Mesodermal cell (in vitro differentiated cells): ENCODE results near the gene TSKS. TPM values are rescaled to one million over a fixed set of nuclear protein-coding genes. Genes with fewer than 3 reads are reported as not detected.
A peak's percentile ranks its signal among the peaks of the same experiment; 100 is the strongest.

Experiments
- H3K27ac ChIP-seq: 2 replicates; pipeline ENCODE4 v1.7.0; 2013; ENCODE audit warnings: mild to moderate bottlenecking, low read depth, low read length, moderate library complexity; ENCODE audit not compliant: severe bottlenecking
- H3K36me3 ChIP-seq: 2 replicates; pipeline ENCODE4 v1.7.1; 2013; ENCODE audit warnings: mild to moderate bottlenecking, low read length, moderate library complexity; ENCODE audit not compliant: control insufficient read depth, insufficient read depth
- H3K4me1 ChIP-seq: one replicate; pipeline ENCODE4 v1.7.1; 2013; ENCODE audit warnings: mild to moderate bottlenecking, low read length; ENCODE audit not compliant: insufficient read depth, control insufficient read depth, poor library complexity, severe bottlenecking
- H3K4me3 ChIP-seq: 2 replicates; pipeline ENCODE4 v1.7.0; 2013; ENCODE audit warnings: low read length, control low read depth, mild to moderate bottlenecking; ENCODE audit not compliant: insufficient read depth, poor library complexity, severe bottlenecking; ENCODE audit errors: extremely low read depth
- H3K9me3 ChIP-seq: 2 replicates; pipeline ENCODE4 v1.7.1; 2013; ENCODE audit warnings: mild to moderate bottlenecking, low read length, moderate library complexity; ENCODE audit not compliant: control insufficient read depth
- WGBS, 2 experiments: methylation state at CpG; one replicate each; pipeline ENCODE4 v1.1.5; 2013; ENCODE audit warnings: missing lambda C conversion rate in 2 of 2; ENCODE audit not compliant: insufficient coverage in 2 of 2; 5-methylcytosine and 5-hydroxymethylcytosine counted together
- polyA plus RNA-seq, 2 experiments: library from polyadenylated mRNA; stranded (reverse); fragments of 50-300 nt; gene quantifications; one replicate each; pipeline ENCODE4 v1.2.3, GENCODE V29; 2013

The TSKS gene, protein sequence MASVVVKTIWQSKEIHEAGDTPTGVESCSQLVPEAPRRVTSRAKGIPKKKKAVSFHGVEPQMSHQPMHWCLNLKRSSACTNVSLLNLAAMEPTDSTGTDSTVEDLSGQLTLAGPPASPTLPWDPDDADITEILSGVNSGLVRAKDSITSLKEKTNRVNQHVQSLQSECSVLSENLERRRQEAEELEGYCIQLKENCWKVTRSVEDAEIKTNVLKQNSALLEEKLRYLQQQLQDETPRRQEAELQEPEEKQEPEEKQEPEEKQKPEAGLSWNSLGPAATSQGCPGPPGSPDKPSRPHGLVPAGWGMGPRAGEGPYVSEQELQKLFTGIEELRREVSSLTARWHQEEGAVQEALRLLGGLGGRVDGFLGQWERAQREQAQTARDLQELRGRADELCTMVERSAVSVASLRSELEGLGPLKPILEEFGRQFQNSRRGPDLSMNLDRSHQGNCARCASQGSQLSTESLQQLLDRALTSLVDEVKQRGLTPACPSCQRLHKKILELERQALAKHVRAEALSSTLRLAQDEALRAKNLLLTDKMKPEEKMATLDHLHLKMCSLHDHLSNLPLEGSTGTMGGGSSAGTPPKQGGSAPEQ
- polyA plus RNA-seq (2013, experiment 1 of 2), result not detected
- not detected for polyA plus RNA-seq (2013, experiment 2 of 2)

DNA sequence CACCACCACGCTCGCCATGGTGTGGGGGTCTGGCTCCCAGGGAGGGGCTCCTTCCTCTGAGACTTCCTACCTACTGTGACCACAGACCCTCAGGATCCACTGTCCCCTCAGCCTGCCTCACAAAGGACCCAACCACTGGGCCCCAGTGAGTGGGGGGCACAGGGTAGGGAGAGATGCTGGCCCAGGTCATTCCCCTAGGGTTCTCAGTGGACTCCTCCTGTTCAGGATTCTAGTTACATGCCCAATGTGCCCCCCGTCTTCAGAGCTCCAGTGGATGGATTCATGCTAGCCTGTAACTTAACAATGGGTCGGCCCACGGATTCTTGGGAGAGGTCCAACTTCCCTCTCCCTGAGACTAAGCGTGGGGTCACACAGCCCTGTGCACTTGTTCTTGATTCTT, at the start of gene TSKS:
TSKS (minus strand) TSS at position 77 of the 400 bp plus-strand sequence; CDS start at position 18, 59 bp downstream.
- peaks cover 27% of the 10 kb centered on the region for H3K4me1 ChIP-seq
- WGBS, 2 experiments, result 94 to 100% methylated on average over 4 to 6 of the region's 6 CpGs
- H3K9me3 ChIP-seq, result no peaks in the 10 kb centered on the region
- no peaks in the 10 kb centered on the region for H3K36me3 ChIP-seq
- H3K27ac ChIP-seq, result no peak within 1 kb of the TSS
- H3K4me3 ChIP-seq, result no peak within 1 kb of the TSS

DNA sequence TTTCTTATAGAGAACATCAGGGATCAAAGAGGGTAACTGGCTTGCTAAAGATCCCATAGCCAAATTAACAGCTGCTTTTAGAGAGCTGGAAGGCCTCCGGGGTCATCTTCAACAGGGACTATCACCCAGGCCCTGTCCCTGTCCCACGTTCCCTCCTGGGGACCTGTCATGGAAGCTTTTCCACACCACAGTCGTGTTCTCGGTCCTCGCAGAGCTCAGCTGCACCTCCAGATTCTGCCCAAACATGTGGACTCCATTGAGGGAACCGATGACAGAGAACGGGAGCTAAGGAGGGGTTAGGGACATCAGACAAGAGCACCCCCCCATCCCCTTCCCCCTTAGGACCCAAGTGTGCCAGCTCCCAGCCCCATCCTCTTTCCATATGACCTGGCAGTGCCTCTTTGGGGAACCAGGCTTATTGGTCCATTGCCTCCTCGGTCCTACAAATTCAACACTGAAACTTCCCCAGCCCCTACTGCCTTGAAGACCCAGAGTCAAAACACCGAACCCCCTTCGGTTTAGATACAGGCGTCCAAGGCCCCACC, 49.4 kb upstream of the TSKS start:
- no peaks in the 10 kb centered on the region for H3K4me1 ChIP-seq
- no peaks in the 10 kb centered on the region for H3K9me3 ChIP-seq
- peak overlapping the region; percentile 50 for H3K4me3 ChIP-seq
- H3K36me3 ChIP-seq, result peaks cover 7% of the 10 kb centered on the region
- 62 to 67% methylated on average over 9 to 10 of the region's 11 CpGs for WGBS, 2 experiments
- H3K27ac ChIP-seq, result peak overlapping the region; percentile 97

- H3K4me3 ChIP-seq, result no peak overlapping the region
- no peak overlapping the region for H3K27ac ChIP-seq
- H3K36me3 ChIP-seq, result peaks cover 15% of the 10 kb centered on the region
- no peaks in the 10 kb centered on the region for H3K4me1 ChIP-seq
- WGBS, 2 experiments, result 100% methylated on average over 4 of the region's 6 CpGs
- H3K9me3 ChIP-seq, result no peaks in the 10 kb centered on the region
Observed at GRCh38 chr19:49811328-49811727, 48.2 kb upstream of the TSKS start.

DNA sequence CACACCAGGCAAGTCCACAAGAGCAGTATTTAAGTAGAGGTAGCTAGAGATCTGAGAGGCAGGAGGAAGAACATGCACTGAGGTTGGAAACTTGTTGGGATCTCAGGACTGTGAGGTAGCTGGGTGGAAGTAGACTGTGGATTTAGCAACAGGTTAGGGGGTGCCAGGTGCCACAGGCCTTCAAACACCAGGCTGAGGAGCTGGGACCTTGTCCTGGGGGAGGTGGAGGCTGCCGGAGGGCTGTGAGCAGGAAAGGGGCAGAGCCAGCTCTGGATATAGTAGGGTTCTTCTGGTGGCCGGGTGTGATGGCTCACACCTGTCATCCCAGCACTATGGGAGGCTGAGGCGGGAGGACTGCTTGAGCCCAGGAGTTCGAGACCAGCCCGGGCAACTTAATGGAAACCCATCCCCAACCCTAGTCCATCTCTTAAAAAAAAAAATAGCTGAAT, 46.9 kb upstream of the TSKS start:
- H3K27ac ChIP-seq, result no peak overlapping the region
- H3K4me1 ChIP-seq, result no peaks in the 10 kb centered on the region
- 94 to 98% methylated on average over 2 to 5 of the region's 5 CpGs for WGBS, 2 experiments
- H3K9me3 ChIP-seq, result no peaks in the 10 kb centered on the region
- peaks cover 27% of the 10 kb centered on the region for H3K36me3 ChIP-seq
- no peak overlapping the region for H3K4me3 ChIP-seq

DNA sequence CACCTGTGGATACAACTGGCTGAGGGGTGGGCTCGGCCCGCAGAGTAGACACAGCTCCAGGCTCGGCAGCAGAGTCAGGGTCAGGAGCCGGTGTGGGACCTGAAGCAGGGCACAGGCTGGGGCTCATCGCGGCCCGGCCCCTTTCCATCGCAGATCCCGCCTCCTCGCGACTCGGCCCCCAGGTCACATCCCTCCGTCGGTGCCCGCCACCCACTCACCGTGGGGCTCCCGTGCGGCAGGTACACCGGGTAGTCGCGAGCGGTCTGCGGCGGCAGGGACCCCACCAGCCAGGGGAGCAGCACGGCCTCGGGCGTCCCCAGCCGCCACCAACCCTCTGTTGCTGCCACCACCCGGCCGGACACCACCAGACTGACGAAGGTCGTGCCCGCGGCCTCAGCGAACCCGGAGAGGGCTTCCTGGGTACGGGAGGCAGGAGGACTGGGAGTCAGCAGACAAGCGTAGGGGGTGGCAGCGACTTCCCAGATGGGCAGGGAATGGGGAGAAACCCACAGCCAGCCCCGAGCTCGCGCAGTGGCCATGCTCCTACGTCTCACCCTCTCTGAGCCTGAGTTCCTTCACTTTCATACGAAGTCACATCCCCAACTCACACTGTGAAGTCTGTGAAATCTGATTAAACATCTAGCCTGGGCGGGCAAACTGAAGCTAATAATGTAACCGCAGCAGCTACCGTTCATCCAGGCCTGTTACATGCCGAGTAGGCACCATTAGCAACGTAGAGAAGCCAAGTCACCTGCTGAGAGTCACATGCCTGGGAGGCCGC, 46.2 kb upstream of the TSKS start:
- Histone ChIP-seq H3K9me3 (no peaks in the 10 kb centered on the region), H3K4me1 (no peaks in the 10 kb centered on the region), H3K27ac (peak overlapping the region; percentile 53), H3K4me3 (peak overlapping the region; percentile 43), H3K36me3 (peaks cover 33% of the 10 kb centered on the region)
- WGBS, 2 experiments, result 22 to 28% methylated on average over 42 to 50 of the region's 50 CpGs

- peaks cover 35% of the 10 kb centered on the region for H3K36me3 ChIP-seq
- peak overlapping the region; percentile 53 for H3K27ac ChIP-seq
- WGBS, 2 experiments, result 13 to 17% methylated on average over 19 to 25 of the region's 31 CpGs
- H3K4me3 ChIP-seq, result peak overlapping the region; percentile 43
- no peaks in the 10 kb centered on the region for H3K9me3 ChIP-seq
- no peaks in the 10 kb centered on the region for H3K4me1 ChIP-seq
Observed at GRCh38 chr19:49808711-49809159, 45.6 kb upstream of the TSKS start.

GRCh38 chr19:49807904-49808675, 45.0 kb upstream of the TSKS start:
- Histone ChIP-seq H3K4me3 (no peak overlapping the region), H3K4me1 (no peaks in the 10 kb centered on the region), H3K27ac (no peak overlapping the region), H3K36me3 (peaks cover 42% of the 10 kb centered on the region), H3K9me3 (no peaks in the 10 kb centered on the region)
- 92 to 98% methylated on average over 9 to 10 of the region's 20 CpGs for WGBS, 2 experiments

GRCh38 chr19:49807058-49807903, 44.2 kb upstream of the TSKS start:
- Histone ChIP-seq H3K27ac (no peak overlapping the region), H3K36me3 (peaks cover 48% of the 10 kb centered on the region), H3K4me1 (no peaks in the 10 kb centered on the region), H3K4me3 (no peak overlapping the region), H3K9me3 (no peaks in the 10 kb centered on the region)
- WGBS, 2 experiments, result 94 to 97% methylated on average over 15 to 16 of the region's 18 CpGs

- Histone ChIP-seq H3K27ac (no peak overlapping the region), H3K4me1 (no peaks in the 10 kb centered on the region), H3K9me3 (no peaks in the 10 kb centered on the region), H3K36me3 (peaks cover 48% of the 10 kb centered on the region), H3K4me3 (no peak overlapping the region)
- 94 to 97% methylated on average over 6 to 7 of the region's 8 CpGs for WGBS, 2 experiments
Observed at GRCh38 chr19:49806620-49806959, 43.5 kb upstream of the TSKS start.
